ENCODE results near the gene FAM184A.

FAM184A gene

GRCh38 chr6:118913161-118913560 lies 165.3 kb downstream of the FAM184A start:
- DNase-seq (ENCODE audit: low spot score), result no peak

GRCh38 chr6:118912646-118913045 lies 165.8 kb downstream of the FAM184A start:
- DNase-seq (ENCODE audit: low spot score), result no peak
